IMR-90 (cell line): ENCODE results near the gene DLG4. TPM values are rescaled to one million over a fixed set of nuclear protein-coding genes. Genes with fewer than 3 reads are reported as not detected.

ENCODE experiments used
- ATAC-seq: fragments of 200-7000 bp; cut with Tn5 transposase; 2 replicates; pipeline ENCODE4 v1.9.1; 2020; ENCODE audit warnings: low read depth, mild to moderate bottlenecking, moderate library complexity
- BruUV-seq: library from RNA; stranded (reverse); fragments of 400-500 nt; replicated peaks from 2 replicates; lab custom pipeline; 2021; lab: Mats Ljungman, UMichigan
- CTCF ChIA-PET: fragments of 300-600 bp; formaldehyde crosslinking; extraction: SDS; loops from one replicate; lab custom pipeline; 2021; ENCODE audit warnings: antibody characterized with exemption; lab: Yijun Ruan, JAX
- POLR2A ChIA-PET: fragments of 300-600 bp; sonication (Branson Sonifier 250); formaldehyde crosslinking; loops from one replicate; lab custom pipeline; 2022; ENCODE audit warnings: antibody characterized with exemption; ENCODE audit not compliant: unreplicated experiment; lab: Charles Lee
- DNase-seq: peaks from one replicate; pipeline ENCODE4 v3.0.0; 2013
- H2AFZ ChIP-seq: replicated peaks from 2 replicates; pipeline ENCODE3; 2013; ENCODE audit warnings: low read length, mild to moderate bottlenecking; ENCODE audit not compliant: poor library complexity
- H2AK5ac ChIP-seq: 2 replicates; pipeline ENCODE4 v1.6.1; 2013; ENCODE audit warnings: low read depth, low read length, inconsistent platforms
- H2AK9ac ChIP-seq: replicated peaks from 2 replicates; pipeline ENCODE3; 2013; ENCODE audit warnings: mild to moderate bottlenecking, low read depth, low read length, moderate library complexity; ENCODE audit not compliant: poor library complexity
- H2BK120ac ChIP-seq: 2 replicates; pipeline ENCODE4 v1.6.1; 2013; ENCODE audit warnings: low read depth, low read length, inconsistent platforms
- H2BK15ac ChIP-seq: 3 replicates; pipeline ENCODE4 v1.6.1; 2013; ENCODE audit warnings: low read depth, low read length, inconsistent platforms
- H2BK20ac ChIP-seq: 2 replicates; pipeline ENCODE4 v1.6.1; 2013; ENCODE audit warnings: low read depth, mild to moderate bottlenecking, inconsistent platforms, low read length, moderate library complexity
- H2BK5ac ChIP-seq: 2 replicates; pipeline ENCODE4 v1.6.1; 2013; ENCODE audit warnings: mild to moderate bottlenecking, low read depth, low read length, inconsistent platforms; ENCODE audit not compliant: poor library complexity, severe bottlenecking
- H3K14ac ChIP-seq: replicated peaks from 2 replicates; pipeline ENCODE4 v1.6.1; 2013; ENCODE audit warnings: low read depth, low read length, inconsistent platforms
- H3K18ac ChIP-seq: 2 replicates; pipeline ENCODE4 v1.6.1; 2013; ENCODE audit warnings: low read depth, low read length, control low read depth
- H3K23ac ChIP-seq: 2 replicates; pipeline ENCODE4 v1.6.1; 2013; ENCODE audit warnings: low read depth, low read length, inconsistent platforms
- H3K27ac ChIP-seq: 2 replicates; pipeline ENCODE4 v1.5.1; 2013; ENCODE audit warnings: mild to moderate bottlenecking, control low read depth, low read length; ENCODE audit not compliant: insufficient read depth
- H3K27me3 ChIP-seq: 2 replicates; pipeline ENCODE4 v1.6.1; 2013; ENCODE audit warnings: low read length; ENCODE audit not compliant: control insufficient read depth, insufficient read depth
- H3K36me3 ChIP-seq: 2 replicates; pipeline ENCODE4 v1.6.1; 2013; ENCODE audit warnings: low read length, mixed read lengths; ENCODE audit not compliant: control insufficient read depth, insufficient read depth
- H3K4ac ChIP-seq: 2 replicates; pipeline ENCODE4 v1.6.1; 2013; ENCODE audit warnings: low read depth, low read length, inconsistent platforms
- H3K4me1 ChIP-seq: 2 replicates; pipeline ENCODE4 v1.6.1; 2013; ENCODE audit warnings: low read length, mixed read lengths; ENCODE audit not compliant: control insufficient read depth, insufficient read depth
- H3K4me2 ChIP-seq: 2 replicates; pipeline ENCODE4 v1.6.1; 2013; ENCODE audit warnings: low read depth, mild to moderate bottlenecking, control low read depth, low read length, moderate library complexity
- H3K4me3 ChIP-seq: 2 replicates; pipeline ENCODE4 v1.5.1; 2013; ENCODE audit warnings: low read depth, mild to moderate bottlenecking, control low read depth, low read length, moderate library complexity; ENCODE audit not compliant: insufficient read depth
- H3K56ac ChIP-seq: 2 replicates; pipeline ENCODE4 v1.6.1; 2013; ENCODE audit warnings: low read length, inconsistent platforms; ENCODE audit not compliant: insufficient read depth; ENCODE audit errors: extremely low read depth
- H3K79me1 ChIP-seq, 2 experiments: 2 replicates each; pipeline ENCODE4 v1.6.1; 2013; ENCODE audit warnings: low read length in 2 of 2, inconsistent platforms in 1 of 2, low read depth in 1 of 2
- H3K9ac ChIP-seq: 2 replicates; pipeline ENCODE4 v1.6.1; 2013; ENCODE audit warnings: low read depth, low read length, control low read depth
- H3K9me1 ChIP-seq: 2 replicates; pipeline ENCODE4 v1.6.1; 2013; ENCODE audit warnings: low read length, inconsistent platforms; ENCODE audit not compliant: insufficient read depth
- H3K9me3 ChIP-seq: 2 replicates; pipeline ENCODE4 v1.6.1; 2013; ENCODE audit warnings: low read length; ENCODE audit not compliant: control insufficient read depth, insufficient read depth
- H4K20me1 ChIP-seq: 2 replicates; pipeline ENCODE4 v1.6.1; 2013; ENCODE audit warnings: low read length, inconsistent platforms; ENCODE audit not compliant: insufficient read depth
- H4K5ac ChIP-seq: 2 replicates; pipeline ENCODE4 v1.6.1; 2013; ENCODE audit warnings: mild to moderate bottlenecking, low read depth, low read length, control low read depth
- H4K8ac ChIP-seq, 2 experiments: 2 replicates each; pipeline ENCODE4 v1.6.1; 2013; ENCODE audit warnings: low read depth in 2 of 2, low read length in 2 of 2, control low read depth in 1 of 2, inconsistent platforms in 1 of 2
- H4K91ac ChIP-seq: 2 replicates; pipeline ENCODE4 v1.6.1; 2013; ENCODE audit warnings: low read depth, low read length, inconsistent platforms; ENCODE audit not compliant: insufficient read depth
- BHLHE40 ChIP-seq: fragments of 150-350 bp; IDR thresholded peaks from 2 replicates; pipeline ENCODE4 v1.6.1; 2016; ENCODE audit warnings: mild to moderate bottlenecking, low read depth, low read length
- CEBPB ChIP-seq: IDR thresholded peaks from 2 replicates; pipeline ENCODE4 v1.6.1; 2012; ENCODE audit warnings: low read depth, low read length, improper control_type of control experiment
- CHD1 ChIP-seq: IDR thresholded peaks from 2 replicates; pipeline ENCODE4 v1.6.1; 2012; ENCODE audit warnings: low read depth, low read length, improper control_type of control experiment
- FOS ChIP-seq: fragments of 150-350 bp; IDR thresholded peaks from 2 replicates; pipeline ENCODE4 v1.6.1; 2016; ENCODE audit warnings: low read depth, low read length
- MAFK ChIP-seq: IDR thresholded peaks from 2 replicates; pipeline ENCODE4 v1.6.1; 2012; ENCODE audit warnings: low read depth, low read length, improper control_type of control experiment
- MAZ ChIP-seq: IDR thresholded peaks from 2 replicates; pipeline ENCODE4 v1.6.1; 2012; ENCODE audit warnings: low read depth, mild to moderate bottlenecking, low read length, improper control_type of control experiment, moderate library complexity, borderline replicate concordance
- MXI1 ChIP-seq: IDR thresholded peaks from 2 replicates; pipeline ENCODE4 v1.6.1; 2012; ENCODE audit warnings: low read depth, mild to moderate bottlenecking, low read length, moderate library complexity, borderline replicate concordance
- NFE2L2 ChIP-seq: fragments of 150-350 bp; IDR thresholded peaks from 2 replicates; pipeline ENCODE4 v1.6.1; 2016; ENCODE audit warnings: low read depth, mild to moderate bottlenecking, low read length
- POLR2A ChIP-seq: IDR thresholded peaks from 2 replicates; pipeline ENCODE4 v1.6.1; 2012; ENCODE audit warnings: mild to moderate bottlenecking, low read depth, low read length
- RAD21 ChIP-seq: IDR thresholded peaks from 2 replicates; pipeline ENCODE4 v1.6.1; 2012; ENCODE audit warnings: low read length, improper control_type of control experiment
- RCOR1 ChIP-seq: IDR thresholded peaks from 2 replicates; pipeline ENCODE4 v1.6.1; 2012; ENCODE audit warnings: mild to moderate bottlenecking, low read length, improper control_type of control experiment; ENCODE audit not compliant: insufficient replicate concordance
- RFX5 ChIP-seq: IDR thresholded peaks from 2 replicates; pipeline ENCODE4 v1.8.0; 2012; ENCODE audit warnings: low read depth, mild to moderate bottlenecking, low read length, moderate library complexity
- SMC3 ChIP-seq: fragments of 150-350 bp; IDR thresholded peaks from 2 replicates; pipeline ENCODE4 v1.6.1; 2016; ENCODE audit warnings: low read depth, mild to moderate bottlenecking, antibody characterized with exemption, low read length, moderate library complexity
- WGBS, 2 experiments: methylation state at CpG; one replicate each; pipeline versions ENCODE4 v1.1.5 to v1.1.7; 2013; ENCODE audit warnings: missing lambda C conversion rate in 2 of 2; ENCODE audit not compliant: insufficient read length in 1 of 2; ENCODE audit errors: extremely low coverage in 2 of 2; 5-methylcytosine and 5-hydroxymethylcytosine counted together
- dilution Hi-C: fragments of 300-500 bp; cut with HindIII; formaldehyde crosslinking; loops from one replicate; pipeline ENCODE4 v1.14.3; 2018; ENCODE audit warnings: low sequenced_read_pairs; ENCODE audit not compliant: unreplicated experiment
- in situ Hi-C: fragments of 300-500 bp; cut with MboI; formaldehyde crosslinking; loops from 3 replicates; pipeline ENCODE4 v1.14.3; 2019; ENCODE audit warnings: low sequenced_read_pairs, inconsistent platforms, mixed read lengths
- intact Hi-C: fragments of 100-400 bp; cut with micrococcal nuclease; formaldehyde crosslinking; loops from 2 replicates; pipeline ENCODE4 v1.10.0; 2022
- polyA plus RNA-seq, 3 experiments: library from polyadenylated mRNA; depleted of rRNA; stranded (reverse); fragments of >200 nt; gene quantifications; 2 replicates each; pipeline ENCODE4 v1.2.3, GENCODE V29; 2012; ENCODE audit warnings: low replicate concordance in 1 of 3
- total RNA-seq: library from RNA; depleted of rRNA; stranded (reverse); fragments of >200 nt; gene quantifications from 2 replicates; pipeline ENCODE4 v1.2.3, GENCODE V29; 2012
- TF ChIP-seq, protein P1 (sequence below): conservative IDR thresholded peaks from 2 replicates; pipeline ENCODE4 v1.5.1; 2012; ENCODE audit warnings: mild to moderate bottlenecking, low read depth, low read length, improper control_type of control experiment
- TF ChIP-seq, protein P2 (sequence below): fragments of 150-350 bp; IDR thresholded peaks from 2 replicates; pipeline ENCODE4 v1.6.1; 2017; ENCODE audit warnings: mild to moderate bottlenecking, antibody characterized with exemption, low read length, low read depth
- TF ChIP-seq, protein P3 (sequence below): fragments of 150-350 bp; IDR thresholded peaks from 2 replicates; pipeline ENCODE4 v1.6.1; 2016; ENCODE audit warnings: low read depth, mild to moderate bottlenecking, low read length, moderate library complexity, borderline replicate concordance

DLG4 gene
- total and polyA plus RNA-seq, 2 of the 4 experiments (the other 2 are of a cell fraction), result 8.2 to 30.5 TPM

DNA sequence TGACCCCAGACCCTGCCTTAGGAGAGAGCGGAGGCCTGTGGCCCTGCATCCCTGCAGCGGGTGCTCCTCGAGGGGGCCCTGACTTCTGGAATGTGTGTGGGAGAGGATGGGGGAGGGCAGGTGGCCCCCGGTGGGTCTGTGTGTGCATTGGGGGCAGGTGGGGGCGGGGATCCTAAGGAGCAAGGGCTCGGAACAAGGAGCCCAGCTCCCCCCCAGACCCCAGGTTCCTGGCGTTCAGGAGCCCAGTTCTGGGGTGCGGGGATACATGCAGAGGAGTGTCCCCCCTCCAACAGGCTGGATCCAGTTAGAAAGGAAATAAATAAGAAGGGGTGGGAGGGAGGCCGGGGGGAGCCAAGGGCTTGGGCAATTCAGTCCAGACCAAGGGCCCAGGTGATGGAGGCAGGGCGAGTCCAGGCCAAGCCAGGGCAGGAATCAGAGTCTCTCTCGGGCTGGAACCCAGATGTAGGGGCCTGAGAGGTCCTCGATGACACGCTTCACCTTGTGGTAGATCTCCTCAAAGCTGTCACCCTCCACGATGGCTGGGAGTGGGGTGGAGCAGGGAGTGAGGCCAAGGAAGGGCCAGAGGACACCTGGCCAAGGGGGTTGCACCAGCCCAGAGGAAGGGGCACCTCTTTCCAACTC lies 29.2 kb downstream of the DLG4 start:
- Histone ChIP-seq H2BK20ac (no peak overlapping the region), H3K9me3 (no peaks in the 10 kb centered on the region), H3K14ac (no peak overlapping the region), H3K4me3 (no peak overlapping the region), H2BK5ac (no peak overlapping the region), H3K18ac (no peak overlapping the region), H3K9me1 (no peaks in the 10 kb centered on the region), H3K4me1 (no peaks in the 10 kb centered on the region), H2BK120ac (no peak overlapping the region), H4K20me1 (peaks cover 12% of the 10 kb centered on the region), H2AFZ (no peak overlapping the region), H3K9ac (no peak overlapping the region), H3K79me1 (no peaks in the 10 kb centered on the region; a peak in 2 of 4 replicates), H4K5ac (no peak overlapping the region), H2AK9ac (no peak overlapping the region), H3K4me2 (no peak overlapping the region), H3K23ac (no peak overlapping the region), H3K36me3 (peaks cover 44% of the 10 kb centered on the region), H4K91ac (no peak overlapping the region), H2AK5ac (no peak overlapping the region), H4K8ac (no peak overlapping the region), H2BK15ac (no peak overlapping the region), H3K27me3 (no peaks in the 10 kb centered on the region), H3K4ac (no peak overlapping the region), H3K56ac (no peak overlapping the region), H3K27ac (no peak overlapping the region)
- no peak for TF ChIP-seq BHLHE40
- no peak for TF ChIP-seq RAD21
- TF ChIP-seq, protein P1, sequence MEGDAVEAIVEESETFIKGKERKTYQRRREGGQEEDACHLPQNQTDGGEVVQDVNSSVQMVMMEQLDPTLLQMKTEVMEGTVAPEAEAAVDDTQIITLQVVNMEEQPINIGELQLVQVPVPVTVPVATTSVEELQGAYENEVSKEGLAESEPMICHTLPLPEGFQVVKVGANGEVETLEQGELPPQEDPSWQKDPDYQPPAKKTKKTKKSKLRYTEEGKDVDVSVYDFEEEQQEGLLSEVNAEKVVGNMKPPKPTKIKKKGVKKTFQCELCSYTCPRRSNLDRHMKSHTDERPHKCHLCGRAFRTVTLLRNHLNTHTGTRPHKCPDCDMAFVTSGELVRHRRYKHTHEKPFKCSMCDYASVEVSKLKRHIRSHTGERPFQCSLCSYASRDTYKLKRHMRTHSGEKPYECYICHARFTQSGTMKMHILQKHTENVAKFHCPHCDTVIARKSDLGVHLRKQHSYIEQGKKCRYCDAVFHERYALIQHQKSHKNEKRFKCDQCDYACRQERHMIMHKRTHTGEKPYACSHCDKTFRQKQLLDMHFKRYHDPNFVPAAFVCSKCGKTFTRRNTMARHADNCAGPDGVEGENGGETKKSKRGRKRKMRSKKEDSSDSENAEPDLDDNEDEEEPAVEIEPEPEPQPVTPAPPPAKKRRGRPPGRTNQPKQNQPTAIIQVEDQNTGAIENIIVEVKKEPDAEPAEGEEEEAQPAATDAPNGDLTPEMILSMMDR, result no peak
- TF ChIP-seq MAFK, result no peak
- TF ChIP-seq, protein P2, sequence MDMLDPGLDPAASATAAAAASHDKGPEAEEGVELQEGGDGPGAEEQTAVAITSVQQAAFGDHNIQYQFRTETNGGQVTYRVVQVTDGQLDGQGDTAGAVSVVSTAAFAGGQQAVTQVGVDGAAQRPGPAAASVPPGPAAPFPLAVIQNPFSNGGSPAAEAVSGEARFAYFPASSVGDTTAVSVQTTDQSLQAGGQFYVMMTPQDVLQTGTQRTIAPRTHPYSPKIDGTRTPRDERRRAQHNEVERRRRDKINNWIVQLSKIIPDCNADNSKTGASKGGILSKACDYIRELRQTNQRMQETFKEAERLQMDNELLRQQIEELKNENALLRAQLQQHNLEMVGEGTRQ, result no peak
- no peak for TF ChIP-seq MXI1
- TF ChIP-seq NFE2L2, result no peak
- no peak for TF ChIP-seq SMC3
- TF ChIP-seq CEBPB, result no peak
- no peak for TF ChIP-seq CHD1
- TF ChIP-seq POLR2A, result no peak
- no peak for TF ChIP-seq RCOR1
- TF ChIP-seq, protein P3, sequence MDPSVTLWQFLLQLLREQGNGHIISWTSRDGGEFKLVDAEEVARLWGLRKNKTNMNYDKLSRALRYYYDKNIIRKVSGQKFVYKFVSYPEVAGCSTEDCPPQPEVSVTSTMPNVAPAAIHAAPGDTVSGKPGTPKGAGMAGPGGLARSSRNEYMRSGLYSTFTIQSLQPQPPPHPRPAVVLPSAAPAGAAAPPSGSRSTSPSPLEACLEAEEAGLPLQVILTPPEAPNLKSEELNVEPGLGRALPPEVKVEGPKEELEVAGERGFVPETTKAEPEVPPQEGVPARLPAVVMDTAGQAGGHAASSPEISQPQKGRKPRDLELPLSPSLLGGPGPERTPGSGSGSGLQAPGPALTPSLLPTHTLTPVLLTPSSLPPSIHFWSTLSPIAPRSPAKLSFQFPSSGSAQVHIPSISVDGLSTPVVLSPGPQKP, result no peak
- no peak for TF ChIP-seq RFX5
- TF ChIP-seq FOS, result no peak
- TF ChIP-seq MAZ, result no peak
- in situ Hi-C loops (no loop called here), intact Hi-C loops (no loop called here), dilution Hi-C loops (no loop called here)
- DNase-seq (no peak), ATAC-seq (no peak)
- BruUV-seq, result TSS peak; percentile 34
- POLR2A ChIA-PET, result no interaction called here
- WGBS, 2 experiments, result 95% methylated on average over 4 of the region's 14 CpGs; no CpG with 5 or more reads in 1 of the 2 experiments
- CTCF ChIA-PET, result no interaction called here
